AG20443 (cell line): ENCODE measurements around the gene SLC22A5.

ENCODE experiments used
- DNase-seq: peaks from one replicate; pipeline ENCODE4 v3.0.0; 2012; ENCODE audit warnings: low spot score, mixed read lengths

The SLC22A5 gene

DNA sequence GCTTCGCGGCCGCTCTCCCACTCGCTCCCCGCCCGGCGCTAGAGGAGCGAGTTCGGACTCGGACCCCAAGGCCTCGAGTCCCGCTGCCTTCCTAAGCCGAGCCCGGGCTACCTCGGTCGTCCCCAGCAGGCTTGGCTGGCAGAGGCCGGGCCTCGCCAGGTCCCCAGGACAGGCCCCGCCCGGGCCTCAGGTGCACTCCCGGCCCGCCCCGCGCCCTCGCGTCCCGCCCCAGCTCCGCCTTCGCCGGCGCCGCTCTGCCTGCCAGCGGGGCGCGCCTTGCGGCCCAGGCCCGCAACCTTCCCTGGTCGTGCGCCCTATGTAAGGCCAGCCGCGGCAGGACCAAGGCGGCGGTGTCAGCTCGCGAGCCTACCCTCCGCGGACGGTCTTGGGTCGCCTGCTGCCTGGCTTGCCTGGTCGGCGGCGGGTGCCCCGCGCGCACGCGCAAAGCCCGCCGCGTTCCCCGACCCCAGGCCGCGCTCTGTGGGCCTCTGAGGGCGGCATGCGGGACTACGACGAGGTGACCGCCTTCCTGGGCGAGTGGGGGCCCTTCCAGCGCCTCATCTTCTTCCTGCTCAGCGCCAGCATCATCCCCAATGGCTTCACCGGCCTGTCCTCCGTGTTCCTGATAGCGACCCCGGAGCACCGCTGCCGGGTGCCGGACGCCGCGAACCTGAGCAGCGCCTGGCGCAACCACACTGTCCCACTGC is at the start of gene SLC22A5:
Gene SLC22A5, plus strand, starts transcription at position 237 of the 707 bp plus-strand sequence. Its CDS starts 263 bp downstream, at position 500.
- DNase-seq: peak; percentile 85

DNA sequence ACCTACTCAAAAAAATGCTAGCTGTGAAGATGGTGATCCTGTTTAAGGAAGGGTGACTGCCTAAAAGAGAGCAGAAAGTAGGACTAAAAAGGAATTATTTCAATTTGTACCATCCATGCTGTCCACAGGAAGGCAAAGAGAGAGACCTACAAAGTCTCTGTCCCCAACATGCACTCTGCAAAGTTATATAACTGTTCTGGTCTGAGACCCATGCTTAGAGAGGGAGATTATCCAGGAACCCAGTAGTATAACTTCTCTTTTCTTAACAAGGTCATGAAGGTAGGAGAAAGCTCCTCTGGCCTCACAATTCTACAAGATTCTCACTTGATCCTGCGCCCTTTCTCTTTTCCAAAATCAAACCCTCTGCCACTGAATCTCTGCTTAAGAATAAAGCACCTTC is 49.5 kb upstream of the SLC22A5 start:
- no peak for DNase-seq

DNA sequence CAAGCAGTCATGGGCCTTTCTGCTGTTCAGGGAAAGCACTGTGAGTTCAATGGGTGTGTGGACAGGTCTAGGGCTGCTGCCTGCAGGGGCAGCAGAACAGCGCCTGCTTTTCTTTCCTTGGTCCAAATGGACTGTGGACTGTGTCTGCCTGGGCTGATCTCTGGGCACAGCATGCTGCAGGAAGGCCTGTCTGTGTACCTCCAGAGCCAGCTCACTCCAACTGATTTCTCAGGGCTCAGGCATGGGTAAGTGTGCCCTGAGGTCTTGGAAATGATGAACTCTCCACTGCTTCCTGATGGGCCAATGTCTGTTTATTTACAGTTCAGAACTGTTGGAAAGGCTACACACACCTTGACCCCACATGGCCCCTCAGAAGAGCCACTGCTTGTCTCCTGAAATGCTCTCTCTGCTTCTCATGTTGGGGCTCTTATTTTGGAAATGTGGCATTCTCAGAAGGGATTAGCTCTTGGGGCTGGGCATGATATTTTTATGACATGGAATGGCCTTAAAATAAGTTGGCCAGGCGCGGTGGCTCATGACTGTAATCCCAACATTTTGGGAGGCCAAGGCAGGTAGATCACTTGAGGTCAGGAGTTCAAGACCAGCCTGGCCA is 48.3 kb upstream of the SLC22A5 start:
- no peak for DNase-seq

DNA sequence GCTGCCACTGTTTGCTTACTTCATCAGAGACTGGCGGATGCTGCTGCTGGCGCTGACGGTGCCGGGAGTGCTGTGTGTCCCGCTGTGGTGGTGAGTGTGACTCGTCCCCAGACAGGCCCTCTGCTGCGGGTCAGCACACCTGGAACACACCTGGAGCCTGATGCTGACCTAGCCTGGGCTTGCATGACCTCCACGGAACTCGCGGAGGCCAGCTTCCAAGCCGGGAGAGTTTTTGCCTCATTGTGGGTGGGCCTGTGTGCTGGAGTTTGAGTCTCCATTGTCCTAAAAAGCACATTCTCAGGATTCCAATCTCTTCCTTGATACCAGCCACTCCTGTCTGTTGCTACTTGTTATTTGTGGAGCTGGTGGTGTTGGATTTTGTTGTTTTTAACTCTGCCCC is 47.2 kb upstream of the SLC22A5 start:
- DNase-seq: no peak

DNA sequence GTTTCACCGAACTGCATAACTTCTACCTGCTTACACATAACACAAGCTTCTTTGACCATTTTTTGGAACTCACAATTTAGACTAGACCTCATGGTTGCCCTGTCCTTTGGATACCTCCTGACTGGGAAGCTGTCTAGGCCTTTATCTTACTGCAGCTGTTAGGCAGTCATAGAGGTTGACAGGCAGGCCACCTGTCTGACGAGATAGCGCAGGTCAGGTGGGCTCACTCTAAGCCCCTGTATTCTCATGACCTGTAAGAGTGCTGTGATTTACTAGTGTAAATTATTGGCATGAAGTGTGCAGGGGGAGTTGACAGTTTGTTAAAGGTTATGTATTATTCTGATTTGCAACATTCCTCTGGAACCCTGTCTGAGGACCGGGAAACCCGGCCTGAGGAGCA is 46.3 kb upstream of the SLC22A5 start:
- no peak for DNase-seq

DNA sequence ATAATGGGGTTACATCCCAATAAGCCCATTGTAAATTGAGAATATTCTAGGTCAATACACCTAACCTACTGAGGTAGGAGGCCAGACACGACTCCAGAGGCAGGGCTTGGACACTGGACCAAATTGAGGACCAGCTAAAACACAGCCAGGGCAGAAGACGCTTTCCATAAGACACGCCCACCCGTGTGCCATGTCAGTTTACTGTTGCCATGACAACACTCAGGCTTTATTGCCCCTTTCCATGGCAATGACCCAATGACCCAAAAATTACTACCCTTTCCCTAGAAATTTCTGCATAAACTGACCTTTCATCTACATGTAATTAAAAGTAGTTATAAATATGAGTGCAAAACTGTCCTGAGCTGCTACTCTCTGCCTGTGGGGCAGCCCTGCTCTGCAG is 43.8 kb upstream of the SLC22A5 start:
- DNase-seq: no peak

DNA sequence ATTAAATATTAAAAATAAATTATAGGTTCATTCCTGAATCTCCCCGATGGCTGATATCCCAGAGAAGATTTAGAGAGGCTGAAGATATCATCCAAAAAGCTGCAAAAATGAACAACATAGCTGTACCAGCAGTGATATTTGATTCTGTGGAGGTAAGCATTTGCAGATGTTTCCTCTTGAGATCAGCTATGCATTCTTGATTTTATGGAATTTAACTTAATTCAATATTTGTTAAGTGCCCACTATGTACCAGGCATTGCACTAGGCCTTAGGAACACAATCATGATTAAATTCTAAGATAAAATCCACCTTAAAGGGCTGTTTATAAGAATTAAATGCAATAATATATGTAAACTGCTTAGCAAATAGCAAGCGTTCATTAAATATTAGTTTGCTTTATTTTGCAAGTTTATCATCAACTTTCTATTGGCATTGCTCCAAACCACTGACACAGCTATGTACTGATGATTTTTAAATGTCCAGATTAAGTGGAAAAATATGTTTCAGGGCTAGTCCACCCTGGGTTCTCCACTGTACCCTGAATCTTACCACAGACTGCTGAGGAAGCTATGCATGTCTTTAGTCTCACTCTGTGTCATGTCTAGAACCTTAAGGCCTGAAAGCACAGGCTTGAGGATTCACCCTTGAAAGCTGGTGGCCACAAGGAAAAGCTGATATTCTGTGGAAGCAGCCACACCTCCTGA is 42.1 kb upstream of the SLC22A5 start:
- peak; percentile 57 for DNase-seq

DNA sequence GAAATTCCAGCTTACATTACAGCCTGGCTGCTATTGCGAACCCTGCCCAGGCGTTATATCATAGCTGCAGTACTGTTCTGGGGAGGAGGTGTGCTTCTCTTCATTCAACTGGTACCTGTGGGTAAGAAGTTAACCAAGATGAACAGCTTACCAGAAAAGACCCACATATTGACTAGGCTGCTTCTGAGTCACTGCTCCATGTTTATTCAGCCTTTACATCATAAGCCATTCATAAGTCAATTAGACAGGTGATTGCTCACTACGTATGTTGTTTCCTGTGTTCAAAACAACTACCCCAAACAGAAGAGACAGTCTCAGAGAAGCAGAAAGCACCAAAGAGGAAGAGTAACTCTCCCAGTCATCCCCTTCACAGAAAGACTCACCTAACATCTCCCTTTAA is 34.7 kb upstream of the SLC22A5 start:
- no peak for DNase-seq

DNA sequence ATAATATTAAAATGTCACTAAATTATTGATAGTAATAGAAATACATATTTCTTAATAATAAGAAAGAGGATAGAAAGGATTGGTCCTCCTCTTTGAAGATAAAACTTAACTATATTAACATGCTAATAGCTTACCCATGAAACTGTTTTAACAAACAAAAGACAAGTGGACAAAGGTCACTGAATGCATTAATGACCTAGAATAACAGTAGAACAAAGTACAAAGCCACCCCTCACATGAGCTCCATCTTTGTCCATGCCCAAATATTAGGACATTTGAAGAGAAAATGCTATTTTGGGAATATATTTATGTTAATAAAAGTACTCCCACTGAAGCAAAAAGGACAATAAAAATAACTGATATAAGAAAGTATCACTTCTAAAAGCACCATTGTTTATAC is 34.1 kb upstream of the SLC22A5 start:
- DNase-seq: no peak

DNA sequence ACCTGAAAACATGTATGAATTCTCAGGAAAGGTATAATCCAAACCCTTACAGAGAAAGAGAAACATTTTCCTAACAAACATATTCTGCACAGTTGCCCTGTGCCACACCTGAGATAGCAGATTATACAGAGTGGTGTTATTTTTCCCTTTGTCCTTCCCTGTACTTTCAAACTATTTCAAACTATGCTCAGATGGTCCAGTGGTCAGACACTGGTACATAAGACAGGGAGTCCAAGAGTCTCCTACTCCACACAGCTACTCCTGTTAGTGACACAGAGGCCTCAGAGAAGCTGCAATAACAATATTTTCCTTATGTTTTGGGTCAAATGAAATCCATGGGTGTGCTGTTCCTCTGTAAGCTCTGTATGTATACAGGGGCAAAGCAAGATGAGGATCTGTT is 30.0 kb upstream of the SLC22A5 start:
- DNase-seq: no peak

DNA sequence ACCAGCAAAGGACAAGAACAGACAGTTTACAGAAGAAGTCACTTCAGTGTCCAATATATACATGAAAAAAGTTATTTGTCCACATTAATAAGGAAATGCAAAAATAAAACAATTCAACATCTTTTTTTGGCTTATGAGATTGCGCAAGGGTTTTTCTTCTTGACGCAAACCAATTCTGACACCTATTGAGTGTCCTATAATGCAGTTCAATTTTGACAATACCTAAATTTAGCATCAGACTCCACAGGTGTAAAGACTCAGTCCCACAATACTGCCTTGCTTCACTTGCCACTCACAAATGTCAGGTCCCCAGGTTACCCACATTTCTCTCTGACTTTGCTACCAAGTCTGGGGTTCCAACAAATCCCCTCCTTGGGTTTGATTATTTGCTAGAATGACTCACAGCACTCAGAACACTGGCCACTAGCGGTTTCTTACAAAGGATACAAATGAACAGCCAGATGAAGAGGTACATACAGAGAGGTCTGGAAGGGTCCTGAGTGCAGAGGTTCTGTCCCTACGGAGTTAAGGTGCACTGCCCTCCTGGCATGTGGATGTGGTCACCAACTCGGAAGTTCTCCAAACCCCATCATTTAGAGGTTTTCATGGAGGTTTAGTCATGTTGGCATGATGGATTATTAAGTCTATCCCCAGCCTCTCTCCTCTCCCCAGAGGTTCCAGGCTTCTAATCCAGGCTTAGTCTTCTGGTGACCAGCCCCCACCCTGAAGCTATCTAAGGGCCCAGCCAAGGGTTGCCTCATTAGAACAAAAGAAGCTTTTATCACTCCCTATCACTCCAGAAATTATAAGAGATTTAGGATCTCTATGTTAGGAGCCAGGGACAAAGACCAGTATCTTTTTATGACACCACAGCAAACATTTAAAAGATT is 27.0 kb upstream of the SLC22A5 start:
- DNase-seq: no peak

DNA sequence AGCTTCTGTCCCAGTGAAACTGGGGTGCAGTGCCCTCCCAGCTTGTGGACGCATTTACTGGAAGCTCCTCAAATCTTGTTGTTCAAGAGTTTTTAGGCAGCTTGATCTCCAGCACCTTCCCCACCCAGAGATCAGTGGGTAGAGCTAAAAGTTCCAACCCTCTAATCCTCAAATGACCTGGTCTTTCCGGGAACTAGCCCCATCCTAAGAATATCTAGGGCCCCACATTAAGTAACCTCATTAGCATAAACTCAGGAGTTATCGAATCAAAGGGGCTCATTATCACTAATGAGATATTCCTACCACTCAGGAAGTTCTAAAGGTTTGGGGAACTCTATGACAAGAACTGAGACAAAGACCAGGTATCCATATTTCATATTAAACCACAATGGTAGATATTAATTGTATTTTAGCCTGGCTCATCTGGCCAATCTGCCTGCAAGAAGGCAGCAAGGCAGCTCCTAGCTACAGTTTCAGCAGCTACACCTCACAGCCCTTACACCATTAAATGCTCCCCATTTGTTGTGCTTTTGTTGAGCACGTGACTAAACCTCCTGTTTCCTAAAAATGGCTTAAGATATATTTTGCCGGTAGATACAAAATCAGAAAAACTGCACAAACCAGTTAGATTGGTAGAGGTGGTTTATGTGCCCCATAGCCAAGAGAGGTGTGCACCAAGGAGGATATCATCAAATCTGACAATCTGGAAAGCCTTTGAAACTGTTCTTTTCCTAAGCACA is 24.6 kb upstream of the SLC22A5 start:
- DNase-seq: no peak

DNA sequence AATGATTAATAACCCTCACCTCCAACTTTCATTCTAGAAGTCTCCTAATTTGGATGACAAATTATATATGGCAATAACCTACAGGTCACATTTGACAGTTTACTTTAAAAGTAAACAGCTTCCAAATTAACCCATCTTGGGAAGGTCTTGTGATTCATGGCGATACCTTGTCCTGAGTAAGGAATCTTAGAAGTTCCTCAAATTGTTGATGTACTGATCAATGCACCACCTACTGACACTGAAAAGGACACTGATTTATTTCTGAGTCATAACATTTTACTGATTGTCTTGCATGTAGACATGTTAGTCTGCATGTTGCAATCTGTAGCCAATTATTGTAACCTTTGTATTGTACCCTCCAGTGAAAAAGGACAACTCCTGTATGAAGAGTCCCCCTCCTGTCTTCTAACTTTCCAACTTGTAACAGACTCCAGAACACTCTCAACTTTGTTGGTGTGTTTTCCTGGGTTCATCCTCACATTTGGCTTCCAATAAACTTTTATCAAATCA is 16.0 kb upstream of the SLC22A5 start:
- DNase-seq: no peak

DNA sequence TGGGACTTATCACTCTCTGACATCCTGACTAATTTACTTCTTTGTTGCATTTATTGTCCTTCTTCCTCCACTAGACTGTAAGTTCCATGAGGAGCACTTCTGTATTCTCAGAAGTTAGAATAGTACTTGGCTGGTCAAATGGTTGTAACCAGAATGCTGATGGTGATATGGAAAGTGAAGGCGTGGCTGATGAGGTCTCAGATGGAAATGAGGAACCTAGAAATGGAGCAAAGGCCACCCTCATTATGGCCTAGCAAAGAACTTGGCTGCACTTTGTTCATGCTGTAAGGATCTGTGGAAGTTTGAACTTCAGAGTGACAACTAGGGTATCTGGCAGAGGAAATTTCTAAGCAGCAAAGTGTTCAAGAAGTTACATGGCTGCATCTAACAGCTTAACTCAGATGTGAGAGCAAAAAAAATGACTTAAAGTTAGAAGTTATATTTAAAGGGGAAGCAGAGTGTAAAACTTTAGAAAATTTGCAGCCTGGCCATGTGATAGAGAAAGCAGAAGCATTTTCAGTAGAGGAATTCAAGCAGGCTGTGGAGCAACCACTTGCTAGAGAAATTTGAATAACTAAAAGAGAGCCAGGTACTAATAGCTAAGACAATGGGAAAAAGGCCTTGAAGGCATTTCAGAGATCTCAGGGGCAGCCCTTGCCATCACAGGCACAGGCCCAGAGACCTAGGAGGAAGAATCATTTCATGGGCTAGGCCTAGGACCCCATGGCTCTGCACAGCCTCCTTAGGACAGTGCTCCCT is 14.9 kb upstream of the SLC22A5 start:
- no peak for DNase-seq

DNA sequence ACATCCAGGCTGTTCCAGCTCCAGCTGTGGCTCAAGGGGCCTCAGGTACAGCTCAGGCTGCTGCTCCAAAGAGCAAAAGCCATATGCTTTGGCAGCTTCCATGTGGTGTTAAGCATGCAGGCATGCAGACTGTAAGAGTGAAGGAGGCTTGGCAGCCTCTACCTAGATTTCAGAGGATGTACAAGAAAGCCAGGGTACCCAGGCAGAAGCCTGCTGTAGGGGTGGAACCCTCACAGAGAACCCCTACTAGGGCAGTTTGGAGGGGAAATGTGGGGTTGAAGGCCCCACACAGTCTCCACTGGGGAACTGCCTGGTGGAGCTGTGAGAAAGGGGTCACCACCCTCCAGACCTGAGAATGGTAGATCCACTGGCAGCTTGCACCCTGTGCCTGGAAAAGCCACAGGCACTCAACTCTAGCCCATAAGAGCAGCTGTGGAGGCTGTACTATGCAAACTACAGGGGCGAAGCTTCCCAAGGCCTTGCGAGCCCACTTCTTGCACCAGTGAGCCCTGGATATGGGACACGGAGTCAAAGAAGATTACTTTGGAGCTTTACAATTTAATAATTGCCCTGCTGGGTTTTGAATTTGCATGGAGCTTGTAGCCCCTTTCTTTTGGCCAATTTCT is 14.3 kb upstream of the SLC22A5 start:
- DNase-seq: no peak

DNA sequence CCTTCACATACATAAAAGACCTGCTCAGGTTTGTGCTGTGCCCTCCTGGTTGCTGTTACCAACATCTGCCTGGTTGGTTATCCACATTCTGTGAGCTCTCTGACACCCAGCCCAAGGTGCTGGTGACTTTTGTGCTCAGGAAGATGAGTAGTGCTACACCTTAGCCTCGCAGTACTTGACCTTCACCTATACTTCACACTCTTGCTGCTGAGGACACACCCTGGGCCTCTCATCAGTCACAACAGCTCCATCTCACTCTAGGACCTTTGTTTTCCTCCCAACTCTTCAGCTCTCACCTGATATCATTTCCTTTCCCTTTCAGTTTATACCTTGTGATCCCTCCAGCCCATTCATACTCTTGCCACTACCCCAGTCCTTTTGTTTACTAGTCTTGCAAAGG is 10.7 kb upstream of the SLC22A5 start:
- no peak for DNase-seq

DNA sequence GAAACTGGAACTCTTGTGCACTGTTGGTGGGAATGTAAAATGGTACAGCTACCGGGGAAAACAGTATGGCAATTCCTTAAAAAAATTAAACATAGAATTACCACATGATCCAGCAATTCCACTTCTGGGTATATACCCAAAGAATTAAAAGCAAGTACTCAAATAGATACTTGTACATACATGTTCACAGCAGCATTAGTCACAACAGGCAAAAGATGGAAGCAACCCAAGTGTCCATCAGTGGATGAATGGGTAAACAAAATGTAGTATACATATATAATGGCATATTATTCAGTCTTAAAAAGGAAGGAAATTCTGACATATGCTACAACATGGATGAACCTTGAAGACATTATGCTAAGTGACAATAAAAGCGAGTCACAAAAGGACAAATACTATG is 7.4 kb upstream of the SLC22A5 start:
- no peak for DNase-seq

DNA sequence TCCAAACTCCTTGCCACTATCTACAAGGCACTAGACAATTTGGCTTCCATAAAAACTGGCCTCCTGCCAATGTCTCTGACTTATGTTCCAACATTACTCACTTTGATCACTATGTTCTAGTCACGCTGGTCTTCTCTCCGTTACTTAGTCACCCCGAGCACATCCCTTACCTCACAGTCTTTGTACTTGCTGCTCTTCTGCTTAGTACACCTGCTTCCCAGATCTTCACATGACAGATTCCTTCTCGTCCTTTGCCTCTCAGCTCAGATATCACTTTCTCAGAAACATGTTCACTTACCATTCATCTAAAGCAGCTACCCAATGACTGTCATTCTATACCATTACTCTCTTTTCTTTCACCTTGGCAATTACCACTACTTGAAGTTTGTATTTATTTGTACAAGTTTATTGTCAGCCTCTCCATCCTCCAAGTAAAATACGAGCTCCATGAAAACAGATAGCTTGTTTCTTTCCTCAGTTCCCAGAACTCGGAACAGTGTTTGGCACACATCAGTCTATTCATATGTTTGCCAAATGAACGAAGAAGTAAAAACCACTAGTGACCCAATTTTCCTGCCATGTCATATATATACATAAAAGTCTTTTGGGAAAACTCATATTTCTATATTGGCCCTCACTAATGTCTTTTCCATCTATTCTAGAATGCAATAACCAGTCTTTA is 5.9 kb upstream of the SLC22A5 start:
- peak; percentile 73 for DNase-seq

DNA sequence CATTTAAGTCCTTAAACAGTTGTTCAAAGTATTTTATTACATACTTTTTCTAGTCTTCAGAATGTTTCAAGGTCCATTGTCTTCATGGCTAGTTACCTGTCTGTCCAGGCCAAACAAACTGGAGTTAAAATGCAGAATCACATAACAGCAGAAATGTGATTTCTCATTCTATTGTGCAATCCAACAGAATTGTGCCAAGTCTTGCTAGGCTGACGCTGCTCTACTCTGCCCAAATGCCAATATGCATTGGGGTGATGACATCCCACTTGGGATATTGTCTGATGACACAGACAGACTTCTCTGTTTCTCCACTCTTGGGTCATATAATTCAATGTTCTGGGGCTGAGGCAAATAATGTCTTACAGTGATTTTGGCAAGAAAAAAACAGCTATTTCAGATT is 5.2 kb upstream of the SLC22A5 start:
- peak; percentile 81 for DNase-seq

DNA sequence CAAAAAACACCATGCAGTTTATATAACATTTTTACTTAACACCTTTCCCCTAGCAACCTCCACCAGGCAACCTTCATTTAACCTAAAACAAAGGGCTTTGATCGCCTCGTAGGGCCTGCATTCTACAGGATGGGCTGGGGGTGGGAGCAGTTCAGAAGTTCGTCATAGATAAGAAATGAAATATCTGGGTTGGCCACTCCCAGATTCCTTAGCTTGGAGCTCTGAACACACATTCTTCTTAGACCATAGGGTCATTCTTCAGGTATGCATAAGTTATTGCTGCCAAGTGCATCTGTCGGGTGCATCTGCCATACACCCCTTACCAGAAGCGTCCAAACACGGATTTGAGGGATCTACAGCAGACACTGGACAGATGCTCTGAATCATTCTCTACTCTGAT is 4.3 kb upstream of the SLC22A5 start:
- DNase-seq: no peak
